Chondrocyte (in vitro differentiated cells): ENCODE data around the gene LIM2. TPM values are rescaled to one million over a fixed set of nuclear protein-coding genes. Genes with fewer than 3 reads are reported as not detected.

Experiments used
- DNase-seq: peaks from one replicate; pipeline ENCODE4 v3.0.0; 2021; ENCODE audit warnings: mixed read lengths, low spot score
- H3K27ac Mint-ChIP-seq: one replicate; pipeline ENCODE4 v1.8.0; 2021; ENCODE audit warnings: mild to moderate bottlenecking, moderate library complexity, mixed read lengths; ENCODE audit not compliant: unreplicated experiment
- H3K27me3 Mint-ChIP-seq: 2 replicates; pipeline ENCODE4 v1.8.0; 2021; ENCODE audit warnings: low read depth, mixed read lengths
- H3K36me3 Mint-ChIP-seq: 2 replicates; pipeline ENCODE4 v1.8.0; 2021; ENCODE audit warnings: low read depth, mixed read lengths
- H3K4me1 Mint-ChIP-seq: 2 replicates; pipeline ENCODE4 v1.8.0; 2021; ENCODE audit warnings: low read depth, mild to moderate bottlenecking, mixed read lengths
- H3K4me3 Mint-ChIP-seq: one replicate; pipeline ENCODE4 v1.8.0; 2021; ENCODE audit warnings: mild to moderate bottlenecking, moderate library complexity, mixed read lengths; ENCODE audit not compliant: unreplicated experiment
- H3K9me3 Mint-ChIP-seq: 2 replicates; pipeline ENCODE4 v1.8.0; 2021; ENCODE audit warnings: low read depth, mixed read lengths
- total RNA-seq: library from RNA; stranded (reverse); gene quantifications from 3 replicates; pipeline ENCODE4 v1.2.1, GENCODE V29; 2021
- TF ChIP-seq, protein P1 (sequence below): fragments of 200-600 bp; sonication (generic); IDR thresholded peaks from 2 replicates; pipeline ENCODE4 v1.5.0; 2021; ENCODE audit warnings: antibody characterized with exemption, mild to moderate bottlenecking, moderate library complexity

Gene LIM2
- total RNA-seq, 1 donor from 2014 or later = not detected

- Mint-ChIP-seq H3K4me1 (no peaks in the 10 kb centered on the region), H3K9me3 (no peaks in the 10 kb centered on the region), H3K27ac (no peak overlapping the region), H3K4me3 (no peak overlapping the region), H3K27me3 (no peaks in the 10 kb centered on the region), H3K36me3 (no peaks in the 10 kb centered on the region)
- TF ChIP-seq, protein P1, sequence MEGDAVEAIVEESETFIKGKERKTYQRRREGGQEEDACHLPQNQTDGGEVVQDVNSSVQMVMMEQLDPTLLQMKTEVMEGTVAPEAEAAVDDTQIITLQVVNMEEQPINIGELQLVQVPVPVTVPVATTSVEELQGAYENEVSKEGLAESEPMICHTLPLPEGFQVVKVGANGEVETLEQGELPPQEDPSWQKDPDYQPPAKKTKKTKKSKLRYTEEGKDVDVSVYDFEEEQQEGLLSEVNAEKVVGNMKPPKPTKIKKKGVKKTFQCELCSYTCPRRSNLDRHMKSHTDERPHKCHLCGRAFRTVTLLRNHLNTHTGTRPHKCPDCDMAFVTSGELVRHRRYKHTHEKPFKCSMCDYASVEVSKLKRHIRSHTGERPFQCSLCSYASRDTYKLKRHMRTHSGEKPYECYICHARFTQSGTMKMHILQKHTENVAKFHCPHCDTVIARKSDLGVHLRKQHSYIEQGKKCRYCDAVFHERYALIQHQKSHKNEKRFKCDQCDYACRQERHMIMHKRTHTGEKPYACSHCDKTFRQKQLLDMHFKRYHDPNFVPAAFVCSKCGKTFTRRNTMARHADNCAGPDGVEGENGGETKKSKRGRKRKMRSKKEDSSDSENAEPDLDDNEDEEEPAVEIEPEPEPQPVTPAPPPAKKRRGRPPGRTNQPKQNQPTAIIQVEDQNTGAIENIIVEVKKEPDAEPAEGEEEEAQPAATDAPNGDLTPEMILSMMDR = no peak
- DNase-seq = peak; percentile 5
Observed at GRCh38 chr19:51386882-51387520, 773 bp downstream of the LIM2 start.

DNA sequence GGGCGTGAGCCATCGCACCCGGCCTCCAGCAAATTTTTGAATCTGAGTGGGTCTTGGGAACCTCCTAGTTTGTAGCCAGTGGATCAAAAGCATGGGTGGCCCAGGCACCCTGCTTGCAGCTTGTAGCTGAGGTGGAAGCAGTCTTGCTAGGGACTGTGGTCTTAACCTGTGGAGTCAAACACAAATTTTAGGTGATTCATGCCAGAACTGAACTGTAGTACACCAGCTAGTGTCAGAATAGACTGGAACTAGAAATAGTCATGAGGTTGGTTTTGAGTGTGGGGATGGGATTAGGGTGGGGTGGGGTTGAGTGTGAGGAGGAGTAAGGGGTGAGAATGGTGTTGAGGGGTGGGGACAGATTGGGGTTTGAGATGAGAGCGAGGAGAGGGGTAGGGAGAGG, 5.8 kb downstream of the LIM2 start:
- Mint-ChIP-seq H3K9me3 (no peaks in the 10 kb centered on the region), H3K4me3 (no peak overlapping the region), H3K36me3 (no peaks in the 10 kb centered on the region), H3K27me3 (no peaks in the 10 kb centered on the region), H3K4me1 (no peaks in the 10 kb centered on the region), H3K27ac (no peak overlapping the region)
- no peak for DNase-seq
- TF ChIP-seq, protein P1 = no peak

- Mint-ChIP-seq H3K4me3 (no peak overlapping the region), H3K36me3 (no peaks in the 10 kb centered on the region), H3K4me1 (no peaks in the 10 kb centered on the region), H3K27me3 (no peaks in the 10 kb centered on the region), H3K9me3 (no peaks in the 10 kb centered on the region), H3K27ac (no peak overlapping the region)
- peak; percentile 74 for DNase-seq
- TF ChIP-seq, protein P1 = no peak
Observed at GRCh38 chr19:51380379-51380778, 7.4 kb downstream of the LIM2 start.

DNA sequence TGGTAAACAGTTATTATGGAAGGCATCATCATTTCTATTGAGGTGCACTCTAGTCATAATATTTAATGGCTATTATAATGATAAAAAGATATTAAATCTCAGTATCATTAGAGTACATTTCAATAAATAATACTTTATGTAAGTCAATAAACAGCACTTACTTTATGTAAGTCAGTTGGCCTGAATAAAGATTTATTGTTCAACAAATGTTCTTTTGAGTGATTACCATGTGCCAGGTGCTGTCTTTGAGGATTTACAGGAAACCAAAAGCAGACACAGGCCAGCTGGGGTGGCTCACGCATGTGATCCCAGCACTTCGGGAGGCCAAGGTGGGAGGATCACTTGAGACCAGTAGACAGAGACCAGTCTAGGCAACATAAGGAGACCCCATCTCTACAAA, 10.4 kb downstream of the LIM2 start:
- TF ChIP-seq, protein P1 = no peak
- Mint-ChIP-seq H3K4me1 (no peaks in the 10 kb centered on the region), H3K36me3 (no peaks in the 10 kb centered on the region), H3K4me3 (no peak overlapping the region), H3K27ac (no peak overlapping the region), H3K27me3 (no peaks in the 10 kb centered on the region), H3K9me3 (no peaks in the 10 kb centered on the region)
- no peak for DNase-seq

- Mint-ChIP-seq H3K4me1 (no peaks in the 10 kb centered on the region), H3K27ac (no peak overlapping the region), H3K4me3 (no peak overlapping the region), H3K36me3 (no peaks in the 10 kb centered on the region), H3K27me3 (no peaks in the 10 kb centered on the region), H3K9me3 (no peaks in the 10 kb centered on the region)
- DNase-seq = peak; percentile 29
- TF ChIP-seq, protein P1 = no peak
Observed at GRCh38 chr19:51375504-51376221, 12.1 kb downstream of the LIM2 start.
